Measurements from ENCODE around the gene PLXNA4.

DNA sequence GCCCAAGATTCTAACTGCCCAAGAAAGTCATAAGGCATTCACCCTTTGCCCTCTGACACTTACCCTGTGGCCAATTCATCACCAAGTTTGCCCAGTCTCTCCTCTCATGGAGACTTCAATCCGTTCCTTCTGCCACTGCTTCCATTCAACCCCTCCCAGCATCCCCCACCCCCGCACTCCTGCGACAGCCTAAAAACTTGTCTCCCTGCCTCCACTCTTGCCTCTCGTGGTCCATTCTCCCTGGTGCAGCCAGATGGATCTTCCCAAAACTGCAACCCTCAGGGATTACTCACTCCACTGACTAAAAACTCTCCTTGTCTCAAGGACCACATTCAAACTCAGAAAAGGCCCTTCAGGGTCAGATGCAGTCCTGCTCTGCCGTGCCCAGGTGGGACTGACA is 32.3 kb upstream of the PLXNA4 start:
- TF ChIP-seq SIN3A (IDR thresholded peaks at IDR 0.05; ENCODE audit: borderline replicate concordance, insufficient read depth, low read length) (no peak), POLR2AphosphoS5 (IDR thresholded peaks at IDR 0.05; ENCODE audit: low read depth, low read length) (no peak), TAF1 (IDR thresholded peaks at IDR 0.05; ENCODE audit: borderline replicate concordance, insufficient read depth, low read length) (no peak), FOXP2 (optimal IDR thresholded peaks at IDR 0.05; ENCODE audit: borderline replicate concordance, extremely low read depth, extremely low read length, insufficient read depth) (no peak)
- TF ChIP-seq, protein P1, sequence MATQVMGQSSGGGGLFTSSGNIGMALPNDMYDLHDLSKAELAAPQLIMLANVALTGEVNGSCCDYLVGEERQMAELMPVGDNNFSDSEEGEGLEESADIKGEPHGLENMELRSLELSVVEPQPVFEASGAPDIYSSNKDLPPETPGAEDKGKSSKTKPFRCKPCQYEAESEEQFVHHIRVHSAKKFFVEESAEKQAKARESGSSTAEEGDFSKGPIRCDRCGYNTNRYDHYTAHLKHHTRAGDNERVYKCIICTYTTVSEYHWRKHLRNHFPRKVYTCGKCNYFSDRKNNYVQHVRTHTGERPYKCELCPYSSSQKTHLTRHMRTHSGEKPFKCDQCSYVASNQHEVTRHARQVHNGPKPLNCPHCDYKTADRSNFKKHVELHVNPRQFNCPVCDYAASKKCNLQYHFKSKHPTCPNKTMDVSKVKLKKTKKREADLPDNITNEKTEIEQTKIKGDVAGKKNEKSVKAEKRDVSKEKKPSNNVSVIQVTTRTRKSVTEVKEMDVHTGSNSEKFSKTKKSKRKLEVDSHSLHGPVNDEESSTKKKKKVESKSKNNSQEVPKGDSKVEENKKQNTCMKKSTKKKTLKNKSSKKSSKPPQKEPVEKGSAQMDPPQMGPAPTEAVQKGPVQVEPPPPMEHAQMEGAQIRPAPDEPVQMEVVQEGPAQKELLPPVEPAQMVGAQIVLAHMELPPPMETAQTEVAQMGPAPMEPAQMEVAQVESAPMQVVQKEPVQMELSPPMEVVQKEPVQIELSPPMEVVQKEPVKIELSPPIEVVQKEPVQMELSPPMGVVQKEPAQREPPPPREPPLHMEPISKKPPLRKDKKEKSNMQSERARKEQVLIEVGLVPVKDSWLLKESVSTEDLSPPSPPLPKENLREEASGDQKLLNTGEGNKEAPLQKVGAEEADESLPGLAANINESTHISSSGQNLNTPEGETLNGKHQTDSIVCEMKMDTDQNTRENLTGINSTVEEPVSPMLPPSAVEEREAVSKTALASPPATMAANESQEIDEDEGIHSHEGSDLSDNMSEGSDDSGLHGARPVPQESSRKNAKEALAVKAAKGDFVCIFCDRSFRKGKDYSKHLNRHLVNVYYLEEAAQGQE (IDR thresholded peaks at IDR 0.05; ENCODE audit: insufficient read depth in 1 of 2, low read depth in 2 of 2, low read length in 2 of 2) = no peak
